Measurements from ENCODE around the gene FDX1.
"Not testable (repeated sequence)": the region's sequence is repeated elsewhere in the genome, so short reads cannot be mapped to it uniquely, and the experiment has no call there.

FDX1 gene, protein sequence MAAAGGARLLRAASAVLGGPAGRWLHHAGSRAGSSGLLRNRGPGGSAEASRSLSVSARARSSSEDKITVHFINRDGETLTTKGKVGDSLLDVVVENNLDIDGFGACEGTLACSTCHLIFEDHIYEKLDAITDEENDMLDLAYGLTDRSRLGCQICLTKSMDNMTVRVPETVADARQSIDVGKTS

DNA sequence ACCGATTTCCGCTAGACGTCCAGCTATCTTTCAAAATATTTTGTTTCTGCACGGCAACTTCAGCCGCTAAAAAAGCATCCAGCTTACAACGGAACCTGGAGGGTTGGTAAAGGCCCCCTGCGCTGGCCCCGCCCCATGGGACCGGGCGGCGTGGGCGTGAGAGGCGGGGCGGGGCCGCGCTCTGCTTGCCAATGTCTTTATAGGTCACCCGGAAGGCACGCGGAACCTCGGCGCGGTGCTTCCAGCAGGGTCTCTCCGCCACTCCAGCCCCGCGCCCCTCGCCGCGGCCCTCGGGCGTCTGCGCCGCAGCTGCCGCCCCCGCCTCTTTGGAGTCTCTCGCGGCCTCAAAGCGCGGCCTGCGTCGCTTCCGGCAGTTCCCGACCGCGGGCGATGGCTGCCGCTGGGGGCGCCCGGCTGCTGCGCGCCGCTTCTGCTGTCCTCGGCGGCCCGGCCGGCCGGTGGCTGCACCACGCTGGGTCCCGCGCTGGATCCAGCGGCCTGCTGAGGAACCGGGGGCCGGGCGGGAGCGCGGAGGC is at the start of gene FDX1:
Gene FDX1 (plus strand): TSS at position 218 of the 536 bp plus-strand sequence. CDS start 173 bp downstream, at position 391.
- DNase-seq (ENCODE audit: low spot score), result peak; percentile 66

DNA sequence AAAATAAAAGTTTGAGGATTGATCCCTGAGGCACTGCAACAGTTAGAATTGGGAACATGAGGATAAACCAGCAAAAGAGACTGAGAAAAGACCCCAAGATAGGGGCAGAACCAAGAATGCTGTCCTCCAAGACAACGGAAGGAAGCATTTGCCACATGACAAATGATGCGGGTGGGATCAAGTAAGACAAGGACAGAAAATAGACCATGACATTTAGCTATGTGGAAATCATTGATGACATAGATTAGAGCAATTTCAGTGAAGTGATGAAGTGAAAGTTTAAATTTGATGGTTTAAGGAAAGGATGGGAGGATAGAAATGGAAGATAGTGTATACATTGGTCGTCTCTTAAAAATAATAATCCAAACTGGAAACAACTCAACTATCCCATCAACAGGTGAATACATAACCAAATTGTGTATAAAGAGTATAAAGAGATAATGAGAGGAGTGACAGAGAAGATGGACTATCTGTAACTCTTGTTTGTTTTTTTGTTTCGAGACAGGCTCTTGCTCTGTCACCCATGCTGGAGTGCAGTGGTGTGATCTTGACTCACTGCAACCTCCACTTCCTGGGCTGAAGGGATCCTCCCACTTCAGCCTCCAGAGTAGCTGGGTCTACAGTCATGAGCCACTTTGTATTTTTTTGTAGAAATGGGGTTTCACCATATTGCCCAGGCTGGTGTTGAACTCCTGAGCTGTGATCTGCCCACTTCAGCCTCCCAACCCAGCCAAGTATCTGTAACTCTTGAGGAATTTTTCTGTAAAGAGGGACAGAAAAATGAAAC is 48.7 kb upstream of the FDX1 start:
- DNase-seq (ENCODE audit: low spot score), result no peak

DNA sequence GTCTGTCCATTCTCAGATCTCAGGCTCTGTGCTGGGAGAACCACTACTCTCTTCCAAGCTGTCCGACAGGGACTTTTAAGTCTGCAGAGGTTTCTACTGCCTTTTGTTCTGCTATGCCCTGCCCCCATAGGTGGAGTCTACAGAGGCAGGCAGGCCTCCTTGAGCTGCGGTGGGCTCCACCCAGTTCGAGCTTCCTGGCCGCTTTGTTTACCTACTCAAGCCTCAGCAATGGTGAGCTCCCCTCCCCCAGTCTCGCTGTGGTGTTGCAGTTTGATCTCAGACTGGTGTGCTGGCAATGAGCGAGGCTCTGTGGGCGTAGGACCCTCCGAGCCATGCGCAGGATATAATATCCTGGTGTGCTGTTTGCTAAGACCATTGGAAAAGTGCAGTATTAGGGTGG is 41.5 kb upstream of the FDX1 start:
- not testable (repeated sequence) for DNase-seq (ENCODE audit: low spot score)

DNA sequence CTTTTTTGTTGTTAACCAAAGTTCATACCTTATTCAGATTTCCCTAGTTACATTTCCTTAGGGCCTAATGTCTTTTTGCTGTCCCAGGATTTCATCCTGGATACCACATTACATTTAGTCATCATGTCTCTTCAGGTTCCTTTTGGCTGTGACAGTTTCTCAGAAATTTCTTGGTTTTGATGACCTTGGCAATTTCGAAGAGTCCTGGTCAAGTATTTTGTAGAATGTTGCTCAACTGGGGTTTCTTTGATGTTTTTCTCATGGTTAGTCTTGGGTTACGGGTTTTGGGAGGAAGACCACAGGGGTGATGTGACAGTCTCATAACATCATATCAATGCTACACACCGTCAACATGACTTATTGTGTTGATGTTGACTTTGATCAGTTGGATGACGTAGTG is 39.8 kb upstream of the FDX1 start:
- no peak for DNase-seq (ENCODE audit: low spot score)

DNA sequence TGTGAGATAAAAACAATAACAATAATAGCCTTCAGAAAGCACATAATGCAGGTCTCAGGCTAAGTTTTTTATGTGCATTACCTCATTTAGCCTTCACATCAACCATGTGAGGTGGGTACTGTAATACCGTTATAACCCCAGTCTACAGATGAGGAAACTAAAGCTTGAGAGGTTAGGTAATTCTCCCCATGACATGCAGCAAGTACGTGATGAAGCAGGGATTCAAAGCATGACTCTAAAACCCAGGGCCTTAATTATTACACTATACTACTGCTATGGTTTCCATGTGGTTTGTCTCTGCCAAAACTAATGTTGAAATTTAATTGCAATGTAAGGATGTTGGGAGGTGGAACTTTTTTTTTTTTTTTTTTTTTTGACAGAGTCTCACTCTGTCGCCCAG is 37.7 kb upstream of the FDX1 start:
- DNase-seq (ENCODE audit: low spot score), result no peak

DNA sequence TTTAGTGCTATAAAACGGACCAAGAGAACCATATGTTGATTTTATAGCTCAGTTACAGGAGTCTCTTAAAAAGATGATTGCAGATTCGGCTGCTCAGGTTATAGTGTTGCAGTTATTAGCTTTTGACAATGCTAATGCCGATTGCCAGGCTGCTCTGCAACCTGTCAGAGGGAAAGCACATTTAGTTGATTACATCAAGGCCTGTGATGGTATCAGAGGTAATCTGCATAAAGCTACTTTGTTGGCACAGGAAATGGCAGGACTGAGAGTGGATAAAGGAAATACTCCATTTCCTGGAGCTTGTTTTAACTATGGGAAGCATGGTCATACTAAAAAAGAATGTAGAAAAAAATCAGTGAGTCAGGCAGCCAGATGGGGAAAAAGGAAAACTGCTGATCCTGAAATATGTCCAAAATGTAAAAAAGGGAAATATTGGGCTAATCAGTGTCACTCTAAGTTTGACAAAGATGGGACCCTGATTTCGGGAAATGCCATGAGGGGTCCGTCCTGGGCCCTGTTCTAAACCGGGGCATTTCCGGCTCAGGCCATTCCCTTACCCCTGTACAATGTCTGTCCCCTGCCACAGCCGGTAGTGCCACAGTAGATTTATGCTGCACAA is 32.0 kb upstream of the FDX1 start:
- not testable (repeated sequence) for DNase-seq (ENCODE audit: low spot score)

DNA sequence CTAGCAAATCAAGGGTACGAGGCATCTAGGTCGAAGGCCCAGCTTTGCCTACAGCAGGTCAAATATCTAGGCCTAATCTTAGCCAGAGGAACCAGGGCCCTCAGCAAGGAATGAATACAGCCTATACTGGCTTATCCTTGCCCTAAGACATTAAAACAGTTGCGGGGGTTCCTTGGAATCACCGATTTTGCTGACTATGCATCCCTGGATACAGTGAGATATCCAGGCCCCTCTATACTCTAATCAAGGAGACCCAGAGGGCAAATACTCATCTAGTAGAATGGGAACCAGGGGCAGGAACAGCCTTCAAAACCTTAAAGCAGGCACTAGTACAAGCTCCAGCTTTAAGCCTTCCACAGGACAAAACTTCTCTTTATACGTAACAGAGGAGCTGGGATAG is 26.2 kb upstream of the FDX1 start:
- not testable (repeated sequence) for DNase-seq (ENCODE audit: low spot score)

DNA sequence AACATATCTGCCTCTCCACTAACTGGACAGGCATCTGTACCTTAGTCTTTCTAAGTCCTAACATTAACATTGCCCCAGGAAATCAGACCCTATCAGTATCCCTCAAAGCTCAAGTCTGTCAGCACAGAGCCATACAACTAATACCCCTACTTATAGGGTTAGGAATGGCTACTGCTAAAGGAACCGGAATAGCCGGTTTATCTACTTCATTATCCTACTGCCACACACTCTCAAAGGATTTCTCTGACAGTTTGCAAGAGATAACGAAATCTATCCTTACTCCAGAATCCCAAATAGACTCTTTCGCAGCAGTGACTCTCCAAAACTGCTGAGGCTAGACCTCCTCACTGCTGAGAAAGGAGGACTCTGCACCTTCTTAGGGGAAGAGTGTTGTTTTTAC is 24.1 kb upstream of the FDX1 start:
- DNase-seq (ENCODE audit: low spot score), result not testable (repeated sequence)

DNA sequence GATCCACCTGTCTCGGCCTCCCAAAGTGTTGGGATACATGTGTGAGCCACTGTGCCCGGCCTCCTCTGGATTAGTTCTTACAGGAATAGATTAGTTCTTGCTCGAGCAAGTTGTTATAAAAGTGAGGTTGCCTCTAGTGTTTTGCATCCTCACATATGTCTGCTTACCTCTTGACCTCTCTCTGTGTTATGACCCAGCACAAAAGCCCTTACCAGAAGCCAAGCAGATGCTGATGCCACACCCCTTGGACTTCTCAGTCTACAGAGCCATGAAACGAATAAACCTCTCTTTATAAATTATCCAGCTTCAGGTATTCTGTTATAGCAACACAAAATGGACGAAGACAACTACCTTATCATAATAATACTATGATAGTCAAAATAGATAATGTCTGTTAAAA is 22.4 kb upstream of the FDX1 start:
- DNase-seq (ENCODE audit: low spot score), result no peak

DNA sequence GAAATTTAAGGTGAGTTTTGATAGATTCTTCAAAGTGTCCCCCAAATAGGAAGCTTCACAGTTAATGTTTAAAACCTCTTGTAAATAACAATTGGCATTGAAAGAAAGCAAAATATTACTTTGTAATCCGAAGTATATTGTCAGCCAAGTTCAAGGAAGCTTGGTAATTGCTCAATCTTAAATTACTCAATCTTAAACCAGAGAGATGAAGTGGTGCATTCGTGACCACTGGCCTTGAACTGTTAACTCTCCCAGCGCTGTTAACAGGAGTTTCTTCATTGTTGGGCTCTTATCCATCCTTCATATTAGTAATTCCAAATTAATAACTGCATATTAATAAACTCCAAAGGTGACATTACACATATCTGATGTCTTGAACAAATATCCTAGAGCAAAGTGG is 20.6 kb upstream of the FDX1 start:
- DNase-seq (ENCODE audit: low spot score), result no peak

DNA sequence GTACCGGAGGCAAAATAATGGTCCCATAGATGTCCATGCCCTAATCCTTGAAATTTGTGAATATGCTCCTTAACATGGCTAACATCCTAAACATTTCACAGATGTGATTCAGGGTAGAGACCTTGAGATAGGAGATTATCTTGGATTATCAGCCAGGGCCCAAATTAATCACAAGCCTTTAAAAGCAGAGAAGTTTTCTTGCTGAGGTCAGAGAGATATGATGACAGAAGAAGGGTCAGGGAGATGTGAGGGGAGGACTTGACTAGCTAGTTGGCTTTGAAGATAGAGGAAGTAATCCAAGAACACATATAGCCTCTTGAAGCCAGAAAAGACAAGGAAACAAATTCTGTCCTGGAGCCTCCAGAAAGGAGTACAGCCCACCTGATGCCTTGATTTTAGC is 19.1 kb upstream of the FDX1 start:
- no peak for DNase-seq (ENCODE audit: low spot score)

DNA sequence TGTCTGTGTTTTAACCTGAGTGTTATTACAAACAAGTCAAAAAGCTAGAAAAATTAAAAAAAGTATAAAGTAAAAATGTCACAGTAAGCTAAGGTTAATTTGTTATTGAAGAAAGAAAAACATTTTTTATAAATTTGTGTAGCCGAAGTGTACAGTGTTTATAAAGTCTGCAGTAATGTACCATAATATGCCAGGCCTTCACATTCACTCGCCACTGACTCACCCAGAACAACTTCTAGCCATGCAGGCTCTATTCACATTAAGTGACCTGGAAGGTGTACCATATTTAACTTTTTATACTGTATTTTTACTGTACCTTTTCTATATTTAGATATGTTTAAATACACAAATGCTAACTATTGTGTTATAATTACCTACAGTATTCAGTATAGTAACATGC is 14.7 kb upstream of the FDX1 start:
- no peak for DNase-seq (ENCODE audit: low spot score)

DNA sequence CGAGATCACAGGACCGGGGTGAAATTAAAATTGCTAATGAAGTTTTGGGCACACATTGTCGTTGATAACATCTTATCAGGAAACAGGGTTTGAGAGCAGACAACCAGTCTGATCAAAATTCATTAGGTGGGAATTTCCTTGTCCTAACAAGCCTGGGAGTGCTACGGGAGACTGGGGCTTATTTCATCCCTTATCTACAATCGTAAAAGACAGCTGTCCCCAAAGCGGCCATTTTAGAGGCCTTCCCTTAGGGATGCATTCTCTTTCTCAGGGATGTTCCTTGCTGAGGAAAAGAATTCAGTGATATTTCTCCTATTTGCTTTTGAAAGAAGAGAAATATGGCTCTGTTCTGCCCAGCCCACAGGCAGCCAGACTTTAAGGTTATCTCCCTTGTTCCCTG is 8.1 kb upstream of the FDX1 start:
- not testable (repeated sequence) for DNase-seq (ENCODE audit: low spot score)

DNA sequence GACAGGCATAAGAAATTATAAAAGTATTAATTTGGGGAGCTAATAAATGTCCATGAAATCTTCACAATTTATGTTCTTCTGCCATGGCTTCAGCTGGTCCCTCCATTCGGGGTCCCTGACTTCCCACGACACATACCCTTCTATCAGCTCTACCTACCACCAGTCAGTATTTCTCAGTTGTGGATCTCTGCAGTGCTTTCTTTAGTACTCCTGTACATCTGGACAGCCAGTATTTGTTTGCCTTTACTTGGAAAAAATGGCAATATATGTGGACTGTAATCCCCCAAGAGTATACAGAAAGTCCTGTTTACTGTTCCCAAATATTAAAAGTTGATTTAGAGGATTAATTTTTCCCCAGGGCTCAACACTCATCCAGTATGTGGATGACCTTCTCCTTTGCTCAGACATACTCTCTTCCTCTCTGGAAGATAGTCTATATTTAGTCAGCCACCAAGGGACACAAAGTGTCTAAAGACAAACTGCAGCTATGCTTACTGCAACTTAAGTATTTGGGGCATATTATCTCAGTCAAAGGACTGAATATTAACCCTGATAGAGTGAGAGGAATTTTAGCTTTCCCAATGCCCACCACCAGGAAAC is 7.3 kb upstream of the FDX1 start:
- no peak for DNase-seq (ENCODE audit: low spot score)

DNA sequence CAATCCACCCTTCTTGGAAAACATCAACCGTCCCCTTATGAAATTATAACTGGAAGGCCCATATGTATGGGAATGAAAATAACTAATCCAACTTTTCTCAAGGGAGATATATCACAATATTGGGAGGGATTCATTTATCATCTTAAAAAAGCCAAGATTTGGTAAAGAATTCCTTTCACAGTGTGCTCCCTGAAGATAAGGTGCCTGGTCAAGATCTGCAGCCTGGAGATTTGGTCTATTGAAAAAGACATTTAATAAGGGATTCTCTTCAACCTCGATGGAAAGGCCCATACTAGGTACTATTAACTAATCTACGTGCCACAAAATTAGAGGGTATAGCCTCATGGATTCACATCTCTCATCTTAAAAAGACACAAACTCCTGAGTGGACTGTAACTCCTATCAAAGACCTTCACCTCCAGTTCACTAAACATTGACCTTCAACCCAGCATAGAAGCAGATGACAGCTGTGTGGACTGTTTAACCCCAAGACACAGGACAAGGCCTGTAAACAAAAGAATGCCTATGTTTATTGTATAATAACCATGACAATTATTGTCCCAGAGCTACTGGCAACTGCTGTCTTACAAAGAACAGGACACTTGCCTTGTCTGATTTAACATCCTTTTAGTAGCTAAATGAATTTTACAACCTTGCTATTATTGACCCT is 4.8 kb upstream of the FDX1 start:
- DNase-seq (ENCODE audit: low spot score), result no peak

DNA sequence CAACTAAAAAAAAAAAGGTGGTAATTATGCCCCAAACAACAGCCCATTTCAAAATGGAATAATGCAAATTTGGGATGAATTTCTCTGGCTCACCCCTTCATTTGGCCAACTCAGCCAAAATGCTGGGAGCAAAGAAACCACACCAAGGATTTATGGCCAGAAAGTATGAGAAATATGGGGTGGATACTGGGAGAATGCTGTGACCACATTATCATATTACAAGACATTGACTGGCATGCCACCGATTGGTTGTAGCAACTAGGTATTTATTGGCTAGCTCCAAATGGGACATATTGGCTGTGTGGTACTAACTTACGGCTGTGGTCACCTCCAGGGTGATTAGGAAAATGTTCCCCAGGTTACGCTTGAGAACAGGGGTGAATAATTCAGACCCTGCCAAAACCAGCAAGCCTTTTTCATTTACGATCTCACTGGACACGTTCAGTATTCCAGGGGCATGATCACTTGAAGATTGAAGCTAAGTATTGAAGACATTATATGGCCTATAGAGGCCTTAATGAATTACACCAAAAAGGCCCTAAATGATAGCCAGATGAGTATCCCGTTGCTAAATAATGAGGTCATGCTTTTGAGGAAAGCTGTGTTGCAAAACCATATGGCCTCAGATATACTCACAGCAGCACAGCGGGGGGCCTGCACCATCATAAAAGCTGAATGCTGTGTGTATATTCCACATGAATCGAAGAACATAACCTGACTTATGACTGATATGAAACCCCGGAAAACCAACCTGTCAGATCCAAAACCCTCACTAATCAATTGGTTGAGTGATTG is 3.8 kb upstream of the FDX1 start:
- DNase-seq (ENCODE audit: low spot score), result no peak

DNA sequence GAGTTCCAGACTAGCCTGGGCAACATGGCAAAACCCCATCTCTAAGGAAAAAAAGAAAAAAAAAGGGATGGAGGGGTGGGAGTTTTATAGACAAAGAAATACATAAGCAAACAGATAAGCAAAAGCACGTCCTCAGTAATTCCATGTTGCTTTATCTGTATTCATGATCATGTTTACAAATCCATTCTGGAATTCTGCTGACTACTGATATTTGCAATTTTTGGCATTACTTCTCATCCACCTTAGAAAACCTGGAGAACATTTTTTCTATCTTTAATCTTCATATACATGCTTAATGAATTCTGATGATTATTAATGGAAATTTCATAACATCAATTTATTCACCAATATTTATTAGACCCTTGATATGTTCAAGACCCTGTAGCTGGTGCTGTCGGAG is 1.7 kb upstream of the FDX1 start:
- DNase-seq (ENCODE audit: low spot score), result no peak

DNA sequence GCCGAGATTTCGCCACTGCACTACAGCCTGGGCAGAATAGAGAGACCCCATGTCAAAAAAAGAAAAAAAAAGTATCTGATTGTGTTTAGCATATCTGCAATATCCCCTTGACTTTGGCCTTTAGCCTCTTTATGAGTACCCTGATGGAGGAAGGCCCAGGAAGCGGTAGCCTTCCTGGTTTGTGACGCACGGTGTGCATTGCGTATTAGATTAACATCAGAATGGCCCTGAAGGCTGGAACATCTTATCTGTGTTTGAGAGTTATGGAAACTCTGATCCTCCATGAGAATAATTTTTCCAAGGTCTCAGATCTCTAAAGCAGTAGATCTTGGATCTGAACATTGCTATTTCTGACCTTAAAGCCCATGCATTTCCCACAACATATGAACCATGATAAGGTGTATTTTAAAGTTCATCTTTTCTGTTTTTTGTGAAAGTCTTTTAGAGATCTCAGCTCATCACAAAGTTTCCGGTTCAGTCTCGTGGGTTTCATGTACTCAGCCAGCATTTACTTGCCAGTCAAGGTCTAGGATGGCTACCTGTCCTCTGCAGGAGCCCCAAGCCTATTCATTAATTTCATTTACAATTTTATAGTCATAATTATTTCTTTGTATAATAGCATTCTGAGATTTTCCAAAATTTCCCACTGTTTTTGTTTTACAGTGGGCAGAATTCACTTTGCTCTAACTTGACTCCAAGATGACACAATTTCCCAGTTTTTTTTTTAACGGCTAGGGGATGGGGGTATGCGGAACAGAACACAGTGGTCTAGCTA is 605 bp upstream of the FDX1 start:
- no peak for DNase-seq (ENCODE audit: low spot score)

DNA sequence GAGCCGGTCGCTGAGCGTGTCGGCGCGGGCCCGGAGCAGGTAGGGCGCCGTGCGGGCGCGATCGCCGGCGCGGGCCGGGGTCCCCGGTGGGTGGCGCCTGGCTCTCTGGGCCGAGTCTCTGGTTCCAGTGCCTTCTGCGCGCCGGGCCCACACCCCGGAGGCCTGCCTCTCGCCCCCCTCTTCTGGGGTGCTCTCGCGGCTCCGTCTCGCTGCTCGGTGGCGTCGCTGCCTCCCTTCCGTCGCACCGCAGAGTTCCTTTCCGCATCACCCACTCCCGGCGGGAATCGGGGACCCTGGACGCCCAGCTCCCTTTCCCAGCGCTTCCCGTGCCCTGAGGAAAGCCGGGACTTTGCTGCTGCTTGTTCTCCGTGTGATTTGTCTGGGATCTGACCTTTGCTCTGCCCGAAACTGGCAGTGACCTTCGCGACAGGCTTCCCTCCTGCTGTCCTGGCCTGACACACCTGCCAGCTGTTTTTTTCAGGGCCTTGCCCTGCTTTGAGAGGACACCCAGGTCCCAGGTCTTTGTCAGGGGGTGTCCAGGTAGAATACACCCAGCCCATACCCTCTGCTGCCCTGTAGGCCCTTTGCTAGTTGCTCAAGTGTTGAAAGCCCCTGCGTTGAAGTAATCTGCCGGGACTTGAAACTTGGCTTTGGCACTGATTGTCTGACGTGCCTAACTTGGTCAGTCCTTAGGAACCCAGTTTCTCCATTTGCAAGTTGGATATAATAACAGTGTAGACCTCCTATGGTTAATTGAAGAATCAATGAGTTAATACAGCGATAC is 711 bp downstream of the FDX1 start:
- no peak for DNase-seq (ENCODE audit: low spot score)
